GM19395 (cell line): ENCODE results near the gene E2F6.
A peak's percentile ranks its signal among the peaks of the same experiment; 100 is the strongest.

ENCODE experiments used
- ATAC-seq: cut with Tn5 transposase; IDR thresholded peaks from one replicate; pipeline ENCODE4 v1.9.1; 2021; ENCODE audit warnings: mild to moderate bottlenecking, moderate library complexity; ENCODE audit not compliant: unreplicated experiment

The E2F6 gene

DNA sequence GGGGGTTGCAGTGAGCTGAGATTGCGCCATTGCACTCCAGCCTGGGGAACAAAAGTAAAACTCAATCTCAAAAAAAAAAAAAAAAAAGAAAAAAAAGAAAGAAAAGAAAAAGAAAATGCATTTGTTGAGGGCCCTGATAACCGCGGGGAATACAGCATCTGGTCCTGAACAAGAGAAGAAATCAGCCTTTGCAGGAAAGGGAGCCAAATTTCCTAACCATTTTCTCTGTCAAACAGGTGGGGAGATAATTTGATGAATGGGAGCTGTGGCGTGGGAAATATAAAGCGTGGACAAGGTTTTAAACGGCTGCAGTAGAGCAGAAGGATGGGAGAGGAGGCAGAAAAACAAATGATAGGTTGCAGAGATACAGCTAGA is 864 bp downstream of the E2F6 start:
- no peak for ATAC-seq

DNA sequence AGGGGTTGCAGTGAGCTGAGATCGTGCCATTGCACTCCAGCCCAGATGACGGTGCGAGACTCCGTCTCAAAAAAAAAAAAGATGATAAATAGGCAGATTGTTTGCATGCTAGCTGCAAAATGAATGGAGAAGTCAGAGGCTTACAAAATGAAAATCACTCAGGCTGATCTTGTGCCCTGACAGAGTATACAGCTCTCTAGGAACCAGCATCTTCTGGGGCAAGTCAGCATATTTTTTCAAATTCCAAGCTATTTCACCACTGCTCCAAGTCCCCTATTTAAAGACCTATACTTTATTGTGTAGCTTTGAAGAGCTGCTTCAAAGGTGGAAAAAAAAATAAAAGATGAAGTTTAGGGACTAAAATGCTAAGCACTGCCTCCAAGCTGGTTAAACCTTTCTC is 6.1 kb downstream of the E2F6 start:
- ATAC-seq, result no peak

DNA sequence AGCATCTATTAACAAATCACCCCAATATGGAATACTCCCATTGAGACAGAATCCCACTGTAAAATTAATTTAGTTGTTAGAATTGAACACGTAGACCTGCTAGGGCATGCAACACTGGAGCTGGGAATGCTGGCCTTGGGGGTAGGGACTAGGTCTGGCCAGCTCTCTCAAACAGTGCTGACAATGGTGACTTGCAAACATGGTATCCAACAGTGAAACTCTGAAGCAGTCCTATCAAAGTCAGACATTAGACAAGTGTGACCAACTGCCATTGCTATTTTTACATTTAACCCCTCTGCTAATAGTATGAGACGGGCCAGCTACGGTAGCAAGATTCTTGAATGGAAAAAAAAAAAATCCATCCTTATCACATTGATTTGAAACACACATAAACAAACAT is 7.2 kb downstream of the E2F6 start:
- no peak for ATAC-seq

DNA sequence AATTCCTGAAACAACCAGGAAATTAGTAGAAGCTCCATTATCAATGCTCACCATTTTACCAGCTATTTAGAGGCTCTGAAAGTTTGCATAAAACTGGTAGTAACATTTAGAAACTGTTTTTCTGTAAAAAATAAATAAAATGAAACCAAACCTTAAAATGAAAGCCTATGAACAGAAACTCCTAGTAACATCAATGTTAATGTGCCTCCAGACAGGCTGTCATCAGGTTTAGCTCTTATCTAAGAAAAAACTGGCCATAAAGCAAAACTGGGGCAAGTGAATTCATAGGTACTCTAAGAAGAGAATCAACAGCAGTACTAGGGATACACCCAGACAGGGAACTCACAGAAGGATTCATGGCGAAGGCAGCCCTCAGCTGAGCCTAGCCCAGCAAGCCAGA is 8.0 kb downstream of the E2F6 start:
- peak; percentile 64 for ATAC-seq

DNA sequence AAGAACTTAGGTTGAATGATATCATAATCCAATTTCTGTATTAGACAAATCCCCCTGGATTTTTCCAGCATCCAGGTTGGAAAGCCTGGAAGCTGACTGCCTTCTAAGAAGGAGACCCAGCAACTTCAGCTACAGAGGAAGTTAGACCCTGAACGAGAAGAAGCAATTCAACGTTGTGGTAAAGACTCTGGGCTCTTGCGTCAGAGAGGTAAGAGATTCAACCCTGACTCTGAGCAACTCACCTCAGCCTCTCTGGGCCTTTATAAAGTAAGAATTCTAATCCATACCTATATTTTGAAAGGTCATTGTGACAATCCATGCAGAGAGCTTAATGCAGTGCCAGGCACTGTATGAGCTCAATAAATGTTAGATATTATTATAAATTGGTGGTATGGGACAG is 9.7 kb downstream of the E2F6 start:
- no peak for ATAC-seq

DNA sequence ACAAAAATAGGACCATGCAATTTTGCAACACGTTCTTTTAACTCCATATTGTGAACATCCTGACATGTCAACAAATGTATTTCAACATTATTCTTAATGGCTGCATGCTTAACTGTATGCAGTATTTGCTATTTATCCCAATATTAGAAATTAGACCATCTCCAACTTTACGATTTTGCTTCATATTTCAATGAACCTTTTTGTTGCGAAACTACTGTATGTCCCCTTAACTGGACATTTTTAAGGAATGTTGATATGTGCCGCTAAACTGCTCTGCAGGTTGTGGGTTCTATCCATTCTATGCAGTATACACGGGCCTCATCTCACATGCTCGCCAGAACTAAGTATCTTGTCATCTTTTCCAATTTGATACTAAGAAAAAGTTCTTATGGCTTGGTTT is 11.1 kb downstream of the E2F6 start:
- ATAC-seq, result no peak

DNA sequence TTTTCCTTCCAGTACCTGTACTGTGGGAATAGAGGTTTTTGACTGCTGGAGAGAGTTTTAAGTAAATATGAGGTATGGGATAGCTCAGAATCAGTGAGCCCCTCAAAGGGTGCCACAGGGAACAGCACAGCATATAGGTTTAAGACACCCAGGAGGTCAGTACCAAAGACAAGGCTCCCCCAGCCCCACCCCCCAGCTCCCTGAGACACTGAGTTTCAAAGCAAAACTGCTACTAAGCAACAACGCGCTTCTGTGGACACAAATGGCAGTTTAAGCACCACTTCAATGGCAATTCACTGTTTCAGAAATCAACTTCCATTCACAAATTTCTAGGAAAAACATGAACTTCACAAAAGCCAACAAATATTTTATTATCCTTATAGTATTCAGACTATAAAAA is 15.2 kb downstream of the E2F6 start:
- no peak for ATAC-seq

DNA sequence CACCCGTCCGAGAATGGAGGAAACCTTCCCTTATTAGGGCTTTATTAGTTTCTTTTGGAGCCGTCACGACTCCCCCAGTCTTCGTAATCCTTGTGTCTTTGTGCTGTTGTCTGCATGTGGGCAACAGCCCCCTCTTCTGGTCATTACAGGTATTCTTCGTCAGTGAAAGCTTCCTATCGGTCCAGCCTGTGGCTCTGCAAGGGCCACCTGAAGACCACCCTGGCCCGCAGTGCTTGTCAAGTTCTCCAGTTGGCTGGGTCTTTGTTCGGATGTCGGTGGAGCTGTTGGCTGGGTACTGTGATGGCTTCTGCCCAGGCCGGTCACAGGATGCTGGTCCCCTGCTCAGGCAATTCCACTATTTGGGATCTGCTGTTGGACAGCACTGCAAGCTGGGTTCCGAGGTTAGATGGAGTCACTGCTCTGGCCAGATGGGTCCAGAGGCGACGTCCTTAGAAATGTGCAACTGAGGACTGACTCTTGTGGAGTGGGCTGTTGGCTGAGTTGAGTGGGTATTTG is 19.2 kb downstream of the E2F6 start:
- ATAC-seq, result no peak

DNA sequence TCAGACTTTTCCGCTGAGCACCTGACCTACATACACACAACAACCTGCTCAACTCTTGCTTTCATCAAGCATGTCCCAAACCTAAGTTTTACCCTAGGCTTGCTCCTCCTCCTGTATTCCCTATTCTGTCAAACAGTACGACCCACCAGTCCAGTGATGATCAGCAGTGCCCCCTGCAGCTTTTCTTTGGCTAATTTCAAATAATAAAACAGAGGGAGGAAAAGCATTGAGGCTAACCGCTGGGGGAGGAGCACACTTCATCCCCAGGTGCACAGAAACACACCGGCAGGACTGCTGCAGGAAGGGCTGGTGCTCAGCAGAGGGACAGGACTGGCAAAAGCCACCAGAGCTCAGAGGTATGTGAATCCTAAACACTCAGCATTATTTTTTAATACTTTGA is 21.2 kb downstream of the E2F6 start:
- no peak for ATAC-seq

DNA sequence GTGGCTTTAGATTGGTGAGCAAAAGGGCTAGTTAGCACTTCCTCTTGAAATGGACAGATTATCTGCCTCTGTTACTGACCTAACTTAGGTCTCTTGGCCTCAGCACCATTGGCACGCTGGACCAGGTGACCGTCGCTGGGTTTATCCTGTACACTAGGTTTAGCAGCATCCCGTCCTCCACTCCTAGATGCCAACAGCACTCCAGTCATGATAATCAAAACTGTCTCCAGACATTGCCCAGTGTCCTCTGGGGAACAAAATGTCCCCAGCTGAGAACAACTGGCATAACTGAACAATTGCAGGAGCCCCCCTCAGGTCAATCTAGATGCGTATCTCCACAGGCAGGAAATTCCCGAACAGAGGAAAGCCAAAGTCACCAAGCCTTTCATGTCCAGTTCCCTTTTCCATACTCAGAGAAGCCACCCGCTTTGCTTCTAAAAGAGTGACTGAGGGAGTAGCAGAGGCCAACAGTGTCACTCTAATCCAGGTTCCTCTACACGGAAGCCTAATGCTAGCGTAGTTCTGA is 27.3 kb downstream of the E2F6 start:
- ATAC-seq, result no peak

DNA sequence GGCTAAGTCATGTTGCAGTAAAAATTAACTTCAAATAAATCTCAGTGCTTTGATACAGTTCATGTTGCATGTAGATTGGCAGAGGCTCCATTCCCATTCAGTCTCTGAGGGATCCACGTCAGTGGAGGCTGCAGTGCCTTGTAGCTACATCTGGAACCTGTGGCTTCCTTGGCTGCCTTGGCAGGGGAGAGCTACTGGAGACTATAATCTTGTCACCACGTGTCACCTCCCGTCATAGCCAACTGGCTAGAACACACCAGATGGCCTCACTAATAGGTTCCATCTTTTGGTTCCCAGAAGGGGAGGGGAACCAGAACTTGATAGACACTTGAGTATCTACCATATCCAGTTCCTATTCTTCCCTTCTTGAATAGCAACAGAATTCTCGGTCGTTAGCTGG is 28.4 kb downstream of the E2F6 start:
- no peak for ATAC-seq

DNA sequence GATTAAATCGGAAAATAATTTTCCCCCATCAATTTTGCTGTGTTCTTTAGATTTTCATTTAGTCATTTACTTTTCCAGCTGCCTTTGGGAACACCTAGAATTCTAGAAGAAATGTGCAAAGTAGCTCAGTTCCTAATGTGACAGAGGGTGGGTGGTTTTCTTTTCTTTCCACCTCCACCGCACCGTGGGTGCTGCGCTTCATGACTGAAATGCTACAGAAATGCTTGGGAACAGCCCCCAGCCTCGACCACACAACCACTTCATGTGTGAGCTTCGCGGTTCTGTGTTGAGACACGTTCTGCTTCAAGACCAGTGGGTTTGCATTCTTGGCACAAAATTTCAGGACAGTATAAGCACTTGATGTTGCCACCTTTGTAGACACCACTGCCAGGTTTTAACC is 30.9 kb downstream of the E2F6 start:
- no peak for ATAC-seq

DNA sequence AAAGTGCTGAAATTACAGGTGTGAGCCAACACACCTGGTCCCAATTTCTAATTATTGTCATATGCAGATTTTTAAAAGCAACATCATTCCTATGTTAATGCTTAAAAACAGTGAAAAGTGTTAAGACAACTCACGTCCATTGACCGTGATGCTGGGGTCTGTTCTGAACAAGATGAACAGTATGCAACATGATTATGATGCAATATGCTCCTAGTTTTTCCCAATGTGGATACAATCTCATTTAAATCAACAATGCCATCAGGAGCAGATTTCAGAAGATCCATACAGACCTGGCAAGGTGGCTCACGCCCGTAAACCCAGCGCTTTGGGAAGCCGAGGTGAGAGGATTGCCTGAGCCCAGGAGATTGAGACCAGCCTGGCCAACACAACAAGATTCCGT is 31.5 kb downstream of the E2F6 start:
- no peak for ATAC-seq

DNA sequence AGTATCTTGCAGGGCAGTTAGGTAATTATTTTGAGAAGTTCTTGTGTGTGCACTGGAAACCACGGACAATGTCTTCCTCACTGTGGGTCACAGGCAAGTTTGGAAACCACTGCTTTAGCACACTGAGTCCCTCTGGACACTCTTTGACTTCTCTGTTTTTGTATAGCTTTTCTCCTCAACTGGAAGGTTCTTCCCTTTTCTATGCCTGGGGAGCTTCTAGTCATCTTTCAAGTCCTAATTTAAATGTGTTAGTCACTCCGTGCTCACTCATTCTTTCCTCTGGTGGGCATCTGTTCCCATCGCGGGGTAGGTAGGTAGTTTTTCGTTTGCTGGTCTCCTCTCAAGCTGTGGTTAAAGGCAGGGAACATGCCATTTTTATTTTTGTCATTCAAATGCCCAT is 32.1 kb downstream of the E2F6 start:
- ATAC-seq, result no peak

DNA sequence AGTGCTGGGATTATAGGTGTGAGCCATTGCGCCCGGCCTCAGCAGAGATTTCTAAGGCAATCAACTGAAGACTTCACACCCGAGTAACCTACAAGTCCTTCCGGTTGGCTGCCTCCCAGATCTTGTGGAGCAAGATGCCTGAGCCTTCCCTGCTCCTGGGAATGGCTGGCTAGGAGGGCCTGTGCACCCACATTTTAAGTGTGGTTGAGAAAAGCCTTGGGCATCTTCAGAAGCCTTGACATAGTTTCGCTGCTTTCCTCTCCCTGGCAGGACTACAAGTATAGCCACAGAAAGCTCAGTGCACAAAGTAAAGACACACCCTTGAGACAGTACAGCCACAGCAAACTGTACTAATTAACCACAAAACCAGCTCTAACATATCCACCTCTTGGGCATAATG is 35.2 kb downstream of the E2F6 start:
- no peak for ATAC-seq

DNA sequence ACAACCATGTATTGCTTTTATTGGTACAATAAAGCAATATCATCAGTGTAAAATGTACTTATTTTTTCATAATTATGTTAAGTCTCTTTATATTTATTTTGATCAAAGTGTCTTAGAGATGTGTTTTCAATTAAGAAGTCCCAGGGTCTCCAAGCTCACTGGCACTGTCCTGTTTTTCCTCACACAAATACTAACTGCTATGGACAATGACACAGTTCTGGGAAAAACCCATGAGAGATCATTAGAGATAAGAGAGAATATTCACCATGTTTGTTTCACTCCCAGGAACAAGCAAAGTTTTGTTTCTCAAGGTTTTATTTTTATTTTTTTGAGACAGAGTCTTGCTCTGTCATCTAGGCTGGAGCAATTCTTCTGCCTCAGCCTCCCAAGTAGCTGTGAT is 38.7 kb downstream of the E2F6 start:
- no peak for ATAC-seq

DNA sequence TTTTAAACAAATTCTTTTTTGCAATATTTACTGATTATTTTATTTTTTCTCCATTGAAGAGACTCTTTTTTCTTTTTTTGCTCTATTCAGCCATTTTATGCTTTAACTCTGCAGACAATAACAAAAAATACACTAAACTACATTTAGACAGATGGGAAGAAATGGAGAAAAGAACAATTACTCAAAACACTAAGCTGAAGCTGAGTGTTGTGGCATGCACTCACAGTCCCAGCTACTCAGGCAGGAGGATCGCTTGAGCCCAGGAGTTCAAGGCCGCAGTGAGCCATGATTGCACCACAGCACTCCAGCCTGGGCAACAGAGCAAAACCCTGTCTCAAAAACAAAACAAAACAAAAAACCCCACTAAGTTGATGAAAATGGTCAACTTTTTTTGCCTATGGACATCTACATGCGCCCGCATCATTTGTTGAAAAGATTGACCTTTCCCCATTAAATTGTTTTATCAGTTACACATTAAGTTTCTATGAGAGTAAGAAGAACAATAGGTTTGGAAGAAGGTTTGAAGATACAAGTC is 43.0 kb downstream of the E2F6 start:
- ATAC-seq, result no peak

DNA sequence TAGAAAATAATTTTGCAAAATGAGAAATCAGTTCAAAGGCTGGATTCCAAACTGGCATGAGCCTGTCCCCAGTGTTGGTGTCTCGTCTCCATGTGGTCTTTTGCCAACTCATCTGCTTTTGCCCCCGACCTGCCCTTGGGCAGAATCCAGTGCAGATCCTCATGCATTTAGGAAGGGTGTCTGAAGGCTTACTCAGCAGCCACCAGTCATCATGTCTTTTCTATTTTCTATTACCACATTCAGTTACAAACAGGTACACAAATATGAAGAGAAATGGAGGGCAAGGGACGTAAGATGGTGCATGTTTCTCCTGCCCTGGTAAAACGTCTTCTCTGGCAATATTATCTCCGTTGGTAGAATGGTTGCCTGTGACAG is 43.5 kb downstream of the E2F6 start:
- ATAC-seq, result no peak

DNA sequence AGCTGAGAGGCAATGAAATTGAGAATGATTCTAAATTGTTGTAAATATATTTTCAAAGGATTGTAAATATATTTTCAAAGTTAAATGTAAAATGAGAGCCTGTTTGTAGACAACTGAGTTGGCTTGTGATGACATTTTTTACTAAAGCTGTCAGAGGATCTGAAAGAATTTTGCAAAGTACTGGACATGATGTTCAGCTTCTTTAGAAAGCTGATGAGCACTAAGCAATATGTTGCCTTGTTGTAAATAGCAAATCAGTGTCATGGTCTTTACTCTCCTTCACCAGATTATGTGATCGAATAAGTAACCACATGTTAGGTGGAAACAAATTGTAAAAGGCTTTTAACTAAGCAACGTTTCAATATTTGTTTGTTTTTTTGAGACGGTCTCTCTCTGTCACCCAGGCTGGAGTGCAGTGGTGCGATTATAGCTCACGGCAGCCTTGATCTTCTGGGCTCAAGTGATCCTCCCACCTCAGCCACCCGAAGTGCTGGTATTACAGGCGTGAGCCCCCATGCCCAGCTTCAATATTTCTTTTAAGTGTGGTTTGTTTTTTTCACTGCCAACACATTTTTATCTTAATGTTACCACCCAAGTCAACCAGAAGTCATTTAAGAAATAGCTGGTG is 44.0 kb downstream of the E2F6 start:
- ATAC-seq, result no peak

DNA sequence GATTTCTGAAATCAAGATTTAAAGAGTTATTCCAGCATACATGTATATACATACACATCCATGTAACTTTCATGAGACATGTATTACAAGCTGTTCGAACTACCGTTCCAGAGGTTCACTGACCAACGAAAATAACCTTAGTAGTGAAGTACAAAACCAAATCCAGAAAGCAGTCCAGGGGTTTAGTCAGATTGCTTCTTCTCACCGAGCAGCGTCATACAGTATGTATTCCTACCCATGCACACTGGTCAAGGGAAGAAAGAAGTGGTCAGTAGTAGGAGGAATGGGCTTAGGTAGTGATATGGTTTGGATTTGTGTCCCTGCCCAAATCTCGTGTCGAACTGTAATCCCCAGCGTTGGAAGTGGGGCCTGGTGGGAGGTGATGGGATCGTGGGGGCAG is 45.3 kb downstream of the E2F6 start:
- ATAC-seq, result no peak

DNA sequence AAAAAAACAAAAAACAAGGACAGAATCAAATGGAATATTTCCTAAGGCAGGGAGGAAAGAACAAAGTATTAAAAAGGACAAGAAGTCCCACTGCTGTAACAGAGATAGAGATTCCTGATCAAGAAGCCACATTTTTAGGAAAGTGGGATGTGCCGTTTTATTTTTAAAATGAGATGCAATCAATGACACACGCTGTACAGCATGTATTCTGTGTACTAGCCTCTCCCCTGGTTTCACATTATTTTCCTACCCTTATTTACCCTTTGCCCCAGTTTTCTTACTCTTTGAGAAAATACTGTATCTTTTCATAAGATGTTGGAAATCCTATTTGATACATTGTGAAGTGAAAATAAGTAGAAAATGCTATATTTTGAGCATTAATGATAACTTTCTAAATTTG is 45.8 kb downstream of the E2F6 start:
- ATAC-seq, result no peak

DNA sequence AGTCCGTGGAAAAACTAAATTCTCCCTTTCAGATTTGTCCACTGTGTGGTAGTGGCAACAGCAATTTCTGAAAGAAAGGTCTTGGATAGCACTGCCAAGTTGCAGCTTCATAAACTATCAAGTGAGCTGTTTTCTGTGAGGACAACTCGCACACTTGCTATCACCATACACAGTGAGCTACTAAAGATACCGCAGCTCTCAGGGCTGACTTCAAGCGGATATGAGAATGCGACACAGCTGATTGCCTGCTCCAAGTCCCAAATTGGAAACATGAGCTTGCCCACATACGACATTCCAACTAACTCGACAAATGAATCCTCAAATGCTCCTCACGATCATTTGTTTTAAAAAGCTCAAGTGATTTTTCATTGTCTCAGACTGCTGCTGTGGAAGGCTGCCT is 46.2 kb downstream of the E2F6 start:
- no peak for ATAC-seq

DNA sequence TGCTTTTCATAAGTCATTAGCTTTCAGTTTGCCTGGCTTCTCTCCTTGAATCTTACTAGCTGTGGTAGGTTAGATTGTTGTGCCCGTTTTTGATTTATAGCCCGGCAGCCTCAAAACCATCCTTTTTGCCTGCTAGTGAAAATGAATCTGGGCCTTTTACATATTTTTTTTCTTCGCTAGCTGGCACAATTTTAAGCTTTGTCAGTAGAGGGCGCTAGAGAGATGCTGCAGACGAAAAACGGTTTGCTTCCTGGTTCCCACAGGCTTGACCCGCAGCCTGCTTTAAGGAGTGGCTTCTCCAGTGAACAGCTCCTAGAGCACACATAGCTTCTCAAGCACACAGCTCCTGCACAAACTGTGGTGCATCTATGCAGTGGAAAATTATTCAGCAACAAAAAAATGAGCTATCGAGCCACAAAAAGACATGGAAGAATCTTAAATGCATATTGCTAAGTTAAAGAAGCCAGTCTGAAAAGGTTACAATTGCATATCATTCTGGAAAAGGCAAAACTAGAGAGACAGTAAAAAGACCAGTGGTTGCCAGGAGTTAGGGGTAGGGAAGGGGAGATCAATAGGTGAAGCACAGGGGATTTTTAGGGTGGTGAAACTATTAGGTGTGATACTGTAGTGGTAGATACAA is 47.9 kb downstream of the E2F6 start:
- no peak for ATAC-seq
